C4-2B (cell line): Measurements from ENCODE around the gene OSBPL5.
"Not testable (repeated sequence)": the region's sequence is repeated elsewhere in the genome, so short reads cannot be mapped to it uniquely, and the experiment has no call there.

ENCODE experiments used
- H3K27ac ChIP-seq: fragments of 450-650 bp; 2 replicates; pipeline ENCODE4 v1.5.1; 2017
- CTCF ChIP-seq: fragments of 450-650 bp; conservative IDR thresholded peaks from 2 replicates; pipeline ENCODE4 v1.5.1; 2017; ENCODE audit warnings: mild to moderate bottlenecking
- ZFX ChIP-seq: fragments of 450-650 bp; IDR thresholded peaks from 2 replicates; pipeline ENCODE4 v1.6.1; 2017

OSBPL5 gene

GRCh38 chr11:3122775-3123201, 42.3 kb downstream of the OSBPL5 start:
- H3K27ac ChIP-seq = peak overlapping the region; percentile 96
- TF ChIP-seq ZFX (no peak), CTCF (no peak)

GRCh38 chr11:3121931-3122774, 43.0 kb downstream of the OSBPL5 start:
- peak overlapping the region; percentile 96 for H3K27ac ChIP-seq
- TF ChIP-seq CTCF (no peak), ZFX (no peak)

- no peak overlapping the region for H3K27ac ChIP-seq
- TF ChIP-seq CTCF = no peak
- TF ChIP-seq ZFX = no peak
Observed at GRCh38 chr11:3121416-3121815, 43.7 kb downstream of the OSBPL5 start.

- H3K27ac ChIP-seq = no peak overlapping the region
- TF ChIP-seq CTCF (no peak), ZFX (no peak)
Observed at GRCh38 chr11:3120071-3120792, 44.9 kb downstream of the OSBPL5 start.

- no peak for TF ChIP-seq ZFX
- no peak for TF ChIP-seq CTCF
- H3K27ac ChIP-seq = no peak overlapping the region
Observed at GRCh38 chr11:3119141-3119821, 45.8 kb downstream of the OSBPL5 start.

- no peak for TF ChIP-seq CTCF
- no peak overlapping the region for H3K27ac ChIP-seq
Observed at GRCh38 chr11:3115321-3115720, 49.8 kb downstream of the OSBPL5 start.

GRCh38 chr11:3113661-3114060, 51.4 kb downstream of the OSBPL5 start:
- not testable (repeated sequence) for H3K27ac ChIP-seq
